OCI-LY7 (cell line): ENCODE measurements around the gene GPR78.

ENCODE experiments used
- CTCF ChIP-seq: fragments of 200-600 bp; sonication (generic); conservative IDR thresholded peaks from 2 replicates; pipeline ENCODE4 v1.5.1; 2014; ENCODE audit warnings: mild to moderate bottlenecking, antibody characterized with exemption, low read length, moderate library complexity, mixed read lengths
- EZH2phosphoT487 ChIP-seq: fragments of 200-600 bp; sonication (generic); IDR thresholded peaks from 2 replicates; pipeline ENCODE4 v1.6.1; 2018; ENCODE audit warnings: low read depth, borderline replicate concordance, mild to moderate bottlenecking, mixed run types, antibody characterized with exemption, low read length, moderate library complexity, mixed read lengths

DNA sequence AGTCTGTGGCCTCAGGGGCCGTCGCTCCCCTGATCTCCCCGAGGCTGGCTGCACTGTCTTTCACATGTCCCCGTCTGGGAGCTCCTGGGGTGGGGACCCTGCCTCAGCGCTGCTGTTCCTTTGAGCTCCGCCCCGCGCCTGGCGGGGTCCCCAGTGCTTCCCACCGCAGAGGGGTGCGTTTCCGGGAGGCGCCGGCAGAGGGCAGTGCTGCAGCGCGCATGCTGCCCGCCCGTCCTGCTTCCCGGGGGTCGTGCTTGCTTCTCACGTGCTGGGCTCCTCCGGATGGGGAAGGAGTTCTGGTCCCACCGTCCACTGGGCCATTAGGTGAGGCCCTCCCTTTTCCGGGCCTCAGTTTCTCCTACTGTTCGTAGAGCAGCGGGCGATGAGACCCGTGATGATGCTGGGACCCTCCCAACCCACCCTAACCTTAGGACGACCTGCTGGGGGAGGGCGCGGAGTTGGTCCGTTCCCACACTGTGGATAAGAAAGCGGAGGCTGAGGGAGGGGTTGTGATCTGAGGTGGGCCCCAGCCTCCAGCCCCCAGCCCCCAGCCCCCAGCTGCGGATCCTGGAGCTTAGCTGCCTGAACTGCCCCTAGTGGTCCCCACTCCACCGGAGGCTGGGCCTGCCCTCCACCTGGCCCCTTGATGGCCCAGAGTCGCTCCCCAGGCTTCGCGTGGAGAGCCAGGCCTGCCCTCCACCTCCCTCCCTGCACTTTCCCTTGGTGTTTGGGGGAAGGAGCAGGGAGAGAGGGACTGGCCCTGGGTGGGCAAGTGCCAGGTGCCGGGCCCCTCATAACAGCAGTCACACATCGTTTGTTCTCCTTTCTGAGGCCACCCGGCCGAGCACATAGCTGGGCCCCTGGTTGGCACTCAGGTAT, 27.6 kb downstream of the GPR78 start:
- TF ChIP-seq CTCF: peak; percentile 84
- TF ChIP-seq EZH2phosphoT487: no peak
